Measurements from ENCODE around the gene RALGAPA1.

- TF ChIP-seq, protein P1, sequence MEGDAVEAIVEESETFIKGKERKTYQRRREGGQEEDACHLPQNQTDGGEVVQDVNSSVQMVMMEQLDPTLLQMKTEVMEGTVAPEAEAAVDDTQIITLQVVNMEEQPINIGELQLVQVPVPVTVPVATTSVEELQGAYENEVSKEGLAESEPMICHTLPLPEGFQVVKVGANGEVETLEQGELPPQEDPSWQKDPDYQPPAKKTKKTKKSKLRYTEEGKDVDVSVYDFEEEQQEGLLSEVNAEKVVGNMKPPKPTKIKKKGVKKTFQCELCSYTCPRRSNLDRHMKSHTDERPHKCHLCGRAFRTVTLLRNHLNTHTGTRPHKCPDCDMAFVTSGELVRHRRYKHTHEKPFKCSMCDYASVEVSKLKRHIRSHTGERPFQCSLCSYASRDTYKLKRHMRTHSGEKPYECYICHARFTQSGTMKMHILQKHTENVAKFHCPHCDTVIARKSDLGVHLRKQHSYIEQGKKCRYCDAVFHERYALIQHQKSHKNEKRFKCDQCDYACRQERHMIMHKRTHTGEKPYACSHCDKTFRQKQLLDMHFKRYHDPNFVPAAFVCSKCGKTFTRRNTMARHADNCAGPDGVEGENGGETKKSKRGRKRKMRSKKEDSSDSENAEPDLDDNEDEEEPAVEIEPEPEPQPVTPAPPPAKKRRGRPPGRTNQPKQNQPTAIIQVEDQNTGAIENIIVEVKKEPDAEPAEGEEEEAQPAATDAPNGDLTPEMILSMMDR (optimal IDR thresholded peaks at IDR 0.05 in 1 of 3, IDR thresholded peaks at IDR 0.05 in 1 of 3, conservative IDR thresholded peaks at IDR 0.05 in 1 of 3; ENCODE audit: extremely low read depth in 1 of 3, insufficient read depth in 2 of 3, low read length in 3 of 3), result no peak
- TF ChIP-seq EZH2 (IDR thresholded peaks at IDR 0.05; ENCODE audit: low read length), result no peak
These were observed 139.3 kb downstream of the RALGAPA1 start for GRCh38 chr14:35669782-35670181.
